Lower leg skin (tissue), 4 donors: ENCODE data around the gene TLE4. TPM values are rescaled to one million over a fixed set of nuclear protein-coding genes. Genes with fewer than 3 reads are reported as not detected.

ENCODE experiments used
- DNase-seq, 2 donors: peaks; one replicate each; pipeline ENCODE4 v3.0.0-alpha.2; 2019; ENCODE audit warnings: low spot score in 2 of 2
- H3K4me3 ChIP-seq: fragments of 200-600 bp; sonication (generic); 2 replicates; pipeline ENCODE4 v1.5.1; 2017; ENCODE audit warnings: mild to moderate bottlenecking, low read depth; ENCODE audit not compliant: poor library complexity, severe bottlenecking
- CTCF ChIP-seq, 3 donors: fragments of 450-650 bp; IDR thresholded peaks; one replicate each; pipeline ENCODE4 v1.5.1; 2016; ENCODE audit warnings: antibody characterized with exemption in 3 of 3, mild to moderate bottlenecking in 3 of 3, moderate library complexity in 2 of 3
- POLR2A ChIP-seq, 2 donors: fragments of 450-650 bp; IDR thresholded peaks; one replicate each; pipeline ENCODE4 v1.6.1; 2016 to 2017; ENCODE audit warnings: antibody characterized with exemption in 2 of 2, mild to moderate bottlenecking in 1 of 2, moderate library complexity in 1 of 2
- WGBS, 2 donors: methylation state at CpG; one replicate each; pipeline ENCODE4 v1.1.5; 2018; 5-methylcytosine and 5-hydroxymethylcytosine counted together
- intact Hi-C: fragments of 100-400 bp; cut with DNase I; formaldehyde crosslinking; loops from one replicate; pipeline ENCODE4 v1.15.0; 2023; ENCODE audit warnings: low total_unique reads
- total RNA-seq, 4 donors: library from RNA; depleted of rRNA; stranded (reverse); fragments of >200 nt; gene quantifications; one replicate each; pipeline ENCODE4 v1.1.0, GENCODE V29; 2016

The TLE4 gene
- total RNA-seq, 4 donors from 2014 or later: 46.8 to 97.9 (median 54.1) TPM

- intact Hi-C loops: no loop called here
- H3K4me3 ChIP-seq: no peak overlapping the region
- TF ChIP-seq POLR2A (IDR thresholded peaks at IDR 0.05): no peak
- TF ChIP-seq CTCF (IDR thresholded peaks at IDR 0.05): no peak
- WGBS, 2 donors: 89% methylated on average over 2 of the region's 2 CpGs
- peak in 1 of 2 donors; percentile 57 for DNase-seq
Observed at GRCh38 chr9:79701651-79702050, 129.9 kb downstream of the TLE4 start.

GRCh38 chr9:79705704-79706103 is 133.9 kb downstream of the TLE4 start:
- intact Hi-C loops: no loop called here
- 95 to 96% methylated on average over 3 of the region's 3 CpGs for WGBS, 2 donors
- no peak overlapping the region for H3K4me3 ChIP-seq
- no peak for DNase-seq
- no peak for TF ChIP-seq POLR2A (IDR thresholded peaks at IDR 0.05)
- TF ChIP-seq CTCF (IDR thresholded peaks at IDR 0.05): no peak

- TF ChIP-seq POLR2A (IDR thresholded peaks at IDR 0.05) (no peak), CTCF (IDR thresholded peaks at IDR 0.05) (no peak)
- no peak overlapping the region for H3K4me3 ChIP-seq
- 86 to 93% methylated on average over 5 of the region's 5 CpGs for WGBS, 2 donors
- intact Hi-C loops: no loop called here
- no peak for DNase-seq
Observed at GRCh38 chr9:79706512-79706911, 134.7 kb downstream of the TLE4 start.

- DNase-seq: no peak
- TF ChIP-seq CTCF (IDR thresholded peaks at IDR 0.05) (no peak), POLR2A (IDR thresholded peaks at IDR 0.05) (no peak)
- WGBS, 2 donors: 97 to 99% methylated on average over 2 of the region's 2 CpGs
Observed at GRCh38 chr9:79707589-79707988, 135.8 kb downstream of the TLE4 start.

GRCh38 chr9:79708541-79708940 is 136.8 kb downstream of the TLE4 start:
- DNase-seq: no peak
- TF ChIP-seq POLR2A (IDR thresholded peaks at IDR 0.05): no peak
- no peak for TF ChIP-seq CTCF (IDR thresholded peaks at IDR 0.05)
- intact Hi-C loops: no loop called here
- no peak overlapping the region for H3K4me3 ChIP-seq
- WGBS, 2 donors: 96 to 98% methylated on average over 13 of the region's 13 CpGs

More at GRCh38 chr9:79707589-79707988, 135.8 kb downstream of the TLE4 start:
- intact Hi-C loops: no loop called here
- no peak overlapping the region for H3K4me3 ChIP-seq
